Kidney (tissue), 14 donors: ENCODE results near the gene ARHGEF3. TPM values are rescaled to one million over a fixed set of nuclear protein-coding genes. Genes with fewer than 3 reads are reported as not detected.

Experiments
- DNase-seq, 5 donors: peaks; one replicate each; pipeline ENCODE4 v3.0.0-alpha.2; 2013 to 2020
- FAIRE-seq: peaks from 2 replicates; lab custom pipeline; 2012; peaks lifted over from hg19 to GRCh38; lab: Jason Lieb, UNC
- H3K27ac ChIP-seq, 2 donors: one replicate each; pipeline ENCODE4 v1.7.0; 2013; ENCODE audit warnings: low read depth in 2 of 2, low read length in 2 of 2, inconsistent platforms in 1 of 2
- H3K27me3 ChIP-seq: one replicate; pipeline ENCODE4 v1.7.1; 2013; ENCODE audit warnings: low read length, inconsistent platforms; ENCODE audit not compliant: control insufficient read depth, insufficient read depth
- H3K36me3 ChIP-seq, 3 donors: one replicate each; pipeline versions ENCODE4 v1.7.0 to v1.7.1; 2013; ENCODE audit warnings: low read length in 3 of 3, control low read depth in 1 of 3, inconsistent platforms in 1 of 3; ENCODE audit not compliant: insufficient read depth in 3 of 3, control insufficient read depth in 2 of 3
- H3K4me1 ChIP-seq, 3 donors: one replicate each; pipeline versions ENCODE4 v1.7.0 to v1.7.1; 2013; ENCODE audit warnings: low read length in 3 of 3, inconsistent platforms in 1 of 3, low read depth in 1 of 3; ENCODE audit not compliant: control insufficient read depth in 2 of 3, insufficient read depth in 2 of 3
- H3K4me3 ChIP-seq, 3 donors: one replicate each; pipeline versions ENCODE4 v1.7.0 to v1.8.1; 2013; ENCODE audit warnings: low read length in 3 of 3, control low read depth in 1 of 3, inconsistent platforms in 1 of 3
- H3K9ac ChIP-seq, 3 donors: one replicate each; pipeline versions ENCODE4 v1.7.0 to v1.7.1; 2013; ENCODE audit warnings: low read length in 3 of 3, control low read depth in 1 of 3, inconsistent platforms in 1 of 3
- H3K9me3 ChIP-seq, 3 donors: one replicate each; pipeline versions ENCODE4 v1.7.0 to v1.7.1; 2013; ENCODE audit warnings: low read length in 3 of 3, control low read depth in 1 of 3, inconsistent platforms in 1 of 3; ENCODE audit not compliant: control insufficient read depth in 2 of 3, insufficient read depth in 1 of 3
- CTCF ChIP-seq: IDR thresholded peaks from 3 replicates; pipeline ENCODE4 v1.5.1; 2012; ENCODE audit warnings: mild to moderate bottlenecking, moderate library complexity, borderline replicate concordance; ENCODE audit not compliant: insufficient read depth; ENCODE audit errors: extremely low read depth
- intact Hi-C: fragments of 100-400 bp; cut with DNase I; formaldehyde crosslinking; loops from one replicate; pipeline ENCODE4 v1.11.1; 2022
- polyA plus RNA-seq: library from polyadenylated mRNA; stranded (reverse); fragments of 350-450 nt; fragmentation: Illumina TruSeq; extraction: RNeasy Lipid Tissue Mini Kit (QIAGEN cat#74804); gene quantifications from one replicate; pipeline ENCODE4 v1.2.3, GENCODE V29; 2014; ENCODE audit warnings: low read depth, low replicate concordance; ENCODE audit not compliant: insufficient read depth
- total RNA-seq: library from RNA; stranded (reverse); fragmentation: NEBNext Ultra II Directional; extraction: Animal tissue kit (Norgen Biotek cat#: 25700); gene quantifications from one replicate; pipeline ENCODE4 v1.2.1, GENCODE V29; 2021
- donor health status: control.
- donor health status: control.
- donor health status: control.
- donor health status: control.
- donor health status: control.
- donor health status: DM: yes; HTN: yes; CAD: no.
- donor health status: Normal renal cell carcinoma (clear cell type).

Gene ARHGEF3
- total and polyA plus RNA-seq, 2 donors from 2014 or later = 25.8 to 56.3 TPM

GRCh38 chr3:56706629-56707028, 95.1 kb downstream of the ARHGEF3 start:
- Histone ChIP-seq H3K9ac (no peak overlapping the region), H3K9me3 (no peaks in the 10 kb centered on the region), H3K36me3 (no peaks in the 10 kb centered on the region), H3K4me3 (no peak overlapping the region), H3K27me3 (no peaks in the 10 kb centered on the region), H3K4me1 (no peaks in the 10 kb centered on the region), H3K27ac (no peak overlapping the region)
- TF ChIP-seq CTCF = no peak
- FAIRE-seq = no peak
- no peak for DNase-seq
- intact Hi-C loops = no loop called here

DNA sequence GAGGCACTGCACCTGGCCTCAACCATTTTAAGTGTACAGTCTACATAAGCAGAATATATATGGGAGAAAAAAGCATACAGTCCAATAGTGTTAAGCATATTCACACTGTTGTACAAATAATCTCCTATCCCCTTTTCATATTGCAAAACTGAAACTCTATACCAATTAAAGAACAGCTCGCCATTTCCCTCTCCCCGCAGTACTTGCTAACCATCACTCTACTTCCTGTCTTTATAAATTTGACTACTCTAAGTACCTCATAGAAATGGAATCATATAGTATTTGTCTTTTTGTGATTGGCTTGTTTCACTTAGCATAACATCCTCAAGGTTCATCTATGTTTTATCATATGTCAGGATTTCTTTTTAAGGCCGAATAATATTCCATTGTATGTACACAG, 97.0 kb downstream of the ARHGEF3 start:
- no peaks in the 10 kb centered on the region for H3K27me3 ChIP-seq
- H3K9ac ChIP-seq = no peak overlapping the region
- intact Hi-C loops = no loop called here
- DNase-seq = no peak
- no peaks in the 10 kb centered on the region for H3K9me3 ChIP-seq
- no peak for TF ChIP-seq CTCF
- H3K36me3 ChIP-seq = no peaks in the 10 kb centered on the region
- H3K4me1 ChIP-seq = no peaks in the 10 kb centered on the region
- H3K4me3 ChIP-seq = no peak overlapping the region
- no peak overlapping the region for H3K27ac ChIP-seq
- FAIRE-seq = no peak

GRCh38 chr3:56702490-56703315, 99.0 kb downstream of the ARHGEF3 start:
- no peak overlapping the region for H3K27ac ChIP-seq
- H3K36me3 ChIP-seq = no peaks in the 10 kb centered on the region
- no peak overlapping the region for H3K9ac ChIP-seq
- FAIRE-seq = peak; percentile 92
- peak in 3 of 5 donors; percentile 44 to 87 (median 83) for DNase-seq
- H3K9me3 ChIP-seq = no peaks in the 10 kb centered on the region
- no peaks in the 10 kb centered on the region for H3K27me3 ChIP-seq
- no peak overlapping the region for H3K4me3 ChIP-seq
- TF ChIP-seq CTCF = peak; percentile 91
- no peaks in the 10 kb centered on the region for H3K4me1 ChIP-seq
- intact Hi-C loops = loop anchor here (2.0 kb wide), 1 partner anchor 286 kb away; no protein-coding TSS in a partner anchor
